CD4-positive, alpha-beta memory T cell (primary cell): ENCODE data around the gene PRPF40A. TPM values are rescaled to one million over a fixed set of nuclear protein-coding genes. Genes with fewer than 3 reads are reported as not detected.
A peak's percentile ranks its signal among the peaks of the same experiment; 100 is the strongest.
"Not testable (repeated sequence)": the region's sequence is repeated elsewhere in the genome, so short reads cannot be mapped to it uniquely, and the experiment has no call there.

Source experiments
- CTCF ChIA-PET: fragments of 350-600 bp; sonication (Branson Sonifier 250); formaldehyde crosslinking; loops from one replicate; lab custom pipeline; 2021; ENCODE audit warnings: inconsistent platforms; ENCODE audit not compliant: partially characterized antibody; lab: Charles Lee
- POLR2A ChIA-PET: fragments of 350-600 bp; sonication (Branson Sonifier 250); formaldehyde crosslinking; loops from one replicate; lab custom pipeline; 2021; ENCODE audit not compliant: partially characterized antibody; lab: Charles Lee
- DNase-seq, 5 donors: peaks; one replicate each; pipeline versions ENCODE4 v3.0.0 to v3.0.0-alpha.2; 2020 to 2022; ENCODE audit warnings: mixed read lengths in 1 of 5
- H3K27ac ChIP-seq: one replicate; pipeline ENCODE4 v1.7.0; 2013; ENCODE audit warnings: low read depth, low read length
- H3K27me3 ChIP-seq: 2 replicates; pipeline ENCODE4 v1.7.0; 2013; ENCODE audit warnings: mild to moderate bottlenecking, low read length, moderate library complexity; ENCODE audit not compliant: insufficient read depth
- H3K36me3 ChIP-seq: 2 replicates; pipeline ENCODE4 v1.7.0; 2013; ENCODE audit warnings: mild to moderate bottlenecking, low read length, moderate library complexity; ENCODE audit not compliant: insufficient read depth
- H3K4me1 ChIP-seq: 2 replicates; pipeline ENCODE4 v1.7.0; 2013; ENCODE audit warnings: mild to moderate bottlenecking, low read length, moderate library complexity; ENCODE audit not compliant: insufficient read depth
- H3K4me3 ChIP-seq, 2 donors: one replicate each; pipeline ENCODE4 v1.7.0; 2013; ENCODE audit warnings: low read length in 2 of 2, mild to moderate bottlenecking in 1 of 2
- H3K9me3 ChIP-seq, 2 donors: one replicate each; pipeline ENCODE4 v1.7.0; 2013; ENCODE audit warnings: low read length in 2 of 2, control low read depth in 1 of 2; ENCODE audit not compliant: control insufficient read depth in 1 of 2
- H3K27ac Mint-ChIP-seq, 7 donors: one replicate each; pipeline ENCODE4 v1.8.0; 2020 to 2021; ENCODE audit warnings: mixed read lengths in 7 of 7, mild to moderate bottlenecking in 6 of 7, inconsistent platforms in 3 of 7, moderate library complexity in 3 of 7
- H3K27me3 Mint-ChIP-seq, 2 donors: one replicate each; pipeline ENCODE4 v1.8.0; 2020 to 2021; ENCODE audit warnings: mixed read lengths in 2 of 2
- H3K36me3 Mint-ChIP-seq, 2 donors: one replicate each; pipeline ENCODE4 v1.8.0; 2020 to 2021; ENCODE audit warnings: mixed read lengths in 2 of 2, inconsistent platforms in 1 of 2, mild to moderate bottlenecking in 1 of 2
- H3K4me1 Mint-ChIP-seq, 4 donors: one replicate each; pipeline ENCODE4 v1.8.0; 2020 to 2021; ENCODE audit warnings: mixed read lengths in 4 of 4, mild to moderate bottlenecking in 1 of 4
- H3K4me3 Mint-ChIP-seq, 8 donors: one replicate each; pipeline ENCODE4 v1.8.0; 2020 to 2021; ENCODE audit warnings: mixed read lengths in 8 of 8, mild to moderate bottlenecking in 7 of 8, moderate library complexity in 6 of 8, inconsistent platforms in 3 of 8
- H3K9me3 Mint-ChIP-seq, 8 donors: one replicate each; pipeline ENCODE4 v1.8.0; 2020 to 2021; ENCODE audit warnings: mixed read lengths in 8 of 8, mild to moderate bottlenecking in 5 of 8, inconsistent platforms in 3 of 8, moderate library complexity in 1 of 8
- intact Hi-C: fragments of 100-400 bp; cut with micrococcal nuclease; formaldehyde crosslinking; loops from one replicate; pipeline ENCODE4 v1.15.1; 2023
- polyA plus RNA-seq, 2 donors: library from polyadenylated mRNA; unstranded; fragments of 300-500 nt; fragmentation: Illumina TruSeq; gene quantifications; one replicate each; pipeline ENCODE4 v1.2.3, GENCODE V29; 2021
- total RNA-seq, 2 experiments: library from RNA; stranded (reverse); gene quantifications; one replicate each; pipeline ENCODE4 v1.2.3, GENCODE V29; 2021

Gene PRPF40A
- total and polyA plus RNA-seq, 4 experiments from 2014 or later, result 70.5 to 129 (median 100) TPM

GRCh38 chr2:152755029-152755428 is 37.8 kb upstream of the PRPF40A start:
- H3K36me3 ChIP-seq, result no peaks in the 10 kb centered on the region

GRCh38 chr2:152747751-152748150 is 30.5 kb upstream of the PRPF40A start:
- H3K4me3 Mint-ChIP-seq, H3K9me3 Mint-ChIP-seq, H3K27ac ChIP-seq, H3K4me1 ChIP-seq, CTCF ChIA-PET, DNase-seq, H3K9me3 ChIP-seq, H3K27me3 Mint-ChIP-seq, intact Hi-C loops, H3K4me3 ChIP-seq, POLR2A ChIA-PET, H3K36me3 ChIP-seq, H3K27me3 ChIP-seq: not testable (repeated sequence)
- H3K27ac Mint-ChIP-seq, result peak overlapping the region in 2 of 7 donors; percentile 28 to 35
- H3K36me3 Mint-ChIP-seq, result peaks cover 21 to 39% of the 10 kb centered on the region in 2 donors
- H3K4me1 Mint-ChIP-seq, result peaks cover 5 to 10% (median 7%) of the 10 kb centered on the region in 4 donors

More at GRCh38 chr2:152755029-152755428, 37.8 kb upstream of the PRPF40A start:
- Mint-ChIP-seq H3K27ac (peak overlapping the region in 1 of 7 donors; percentile 56), H3K4me1 (peaks cover 0 to 5% (median under 1%) of the 10 kb centered on the region in 4 donors), H3K27me3 (no peaks in the 10 kb centered on the region), H3K36me3 (peaks cover 44 to 55% of the 10 kb centered on the region in 2 donors), H3K9me3 (no peaks in the 10 kb centered on the region), H3K4me3 (no peak overlapping the region)
- POLR2A ChIA-PET, result no interaction called here
- Histone ChIP-seq H3K27ac (no peak overlapping the region), H3K27me3 (no peaks in the 10 kb centered on the region), H3K4me3 (no peak overlapping the region), H3K4me1 (no peaks in the 10 kb centered on the region), H3K9me3 (no peaks in the 10 kb centered on the region)
- intact Hi-C loops, result no loop called here
- DNase-seq, result no peak
- CTCF ChIA-PET, result no interaction called here

- no peak overlapping the region for H3K27ac ChIP-seq
- H3K27me3 ChIP-seq, result no peaks in the 10 kb centered on the region
- peaks cover 16 to 27% of the 10 kb centered on the region in 2 donors for H3K36me3 Mint-ChIP-seq
- H3K4me3 ChIP-seq, result no peak overlapping the region
- H3K27ac Mint-ChIP-seq, result peak overlapping the region in 1 of 7 donors; percentile 25
- H3K4me3 Mint-ChIP-seq, result no peak overlapping the region
- H3K27me3 Mint-ChIP-seq, result no peaks in the 10 kb centered on the region
- no peaks in the 10 kb centered on the region for H3K9me3 ChIP-seq
- no peaks in the 10 kb centered on the region for H3K9me3 Mint-ChIP-seq
- intact Hi-C loops, result no loop called here
- DNase-seq, result no peak
- ChIA-PET POLR2A (interaction anchor here (2.0 kb wide), 1 partner anchor 26 kb away, joined by 7 read pairs; the partner anchor contains the start of gene PRPF40A), CTCF (interaction anchor here (0.7 to 2.7 kb wide), 13 partner anchors 12 to 1956 kb away, joined by 3 to 15 read pairs (median 5); partner anchors contain the start of gene ARL6IP6)
- H3K36me3 ChIP-seq, result no peaks in the 10 kb centered on the region
- peaks cover 3 to 11% (median 6%) of the 10 kb centered on the region in 4 donors for H3K4me1 Mint-ChIP-seq
- no peaks in the 10 kb centered on the region for H3K4me1 ChIP-seq
These were observed 25.7 kb upstream of the PRPF40A start for GRCh38 chr2:152743002-152743401.

GRCh38 chr2:152740743-152741328 is 23.6 kb upstream of the PRPF40A start:
- H3K27me3 Mint-ChIP-seq, result no peaks in the 10 kb centered on the region
- H3K4me1 Mint-ChIP-seq, result peaks cover 3 to 11% (median 6%) of the 10 kb centered on the region in 4 donors
- Histone ChIP-seq H3K4me3 (no peak overlapping the region), H3K27me3 (no peaks in the 10 kb centered on the region), H3K36me3 (peaks cover 9% of the 10 kb centered on the region), H3K9me3 (no peaks in the 10 kb centered on the region), H3K27ac (no peak overlapping the region), H3K4me1 (no peaks in the 10 kb centered on the region)
- DNase-seq, result peak in 4 of 5 donors; percentile 43 to 52 (median 50)
- intact Hi-C loops, result loop anchor here (1.0 kb wide), 3 partner anchors 565 to 737 kb away; partner anchors contain the start of gene RPRM
- CTCF ChIA-PET, result no interaction called here
- no peak overlapping the region for H3K4me3 Mint-ChIP-seq
- H3K9me3 Mint-ChIP-seq, result peaks cover 0 to 2% (median 0%) of the 10 kb centered on the region in 8 donors
- no peak overlapping the region for H3K27ac Mint-ChIP-seq
- peaks cover 30 to 33% of the 10 kb centered on the region in 2 donors for H3K36me3 Mint-ChIP-seq
- POLR2A ChIA-PET, result interaction anchor here (0.6 to 0.9 kb wide), 2 partner anchors 11 to 15 kb away, joined by 3 to 4 read pairs; no protein-coding TSS in a partner anchor

GRCh38 chr2:152739705-152740104 is 22.4 kb upstream of the PRPF40A start:
- Mint-ChIP-seq H3K36me3 (peaks cover 30% of the 10 kb centered on the region in 2 donors), H3K27ac (peak overlapping the region in 1 of 7 donors; percentile 77)
- H3K36me3 ChIP-seq, H3K4me1 ChIP-seq, POLR2A ChIA-PET, CTCF ChIA-PET, DNase-seq, H3K27me3 ChIP-seq, H3K9me3 ChIP-seq, H3K4me3 ChIP-seq, H3K9me3 Mint-ChIP-seq, H3K4me3 Mint-ChIP-seq, H3K27me3 Mint-ChIP-seq, H3K4me1 Mint-ChIP-seq, H3K27ac ChIP-seq: not testable (repeated sequence)
- intact Hi-C loops, result loop anchor here (1.0 kb wide), 3 partner anchors 563 to 739 kb away; partner anchors contain the start of gene RPRM

- ChIA-PET POLR2A (no interaction called here), CTCF (interaction anchor here (1.4 to 1.5 kb wide), 3 partner anchors 11 to 24 kb away, joined by 3 to 5 read pairs (median 3); no protein-coding TSS in a partner anchor)
- H3K9me3 Mint-ChIP-seq, result peaks cover 0 to 2% (median 0%) of the 10 kb centered on the region in 8 donors
- no peaks in the 10 kb centered on the region for H3K27me3 Mint-ChIP-seq
- no peak for DNase-seq
- no peak overlapping the region for H3K4me3 Mint-ChIP-seq
- Histone ChIP-seq H3K27me3 (no peaks in the 10 kb centered on the region), H3K4me1 (no peaks in the 10 kb centered on the region), H3K27ac (no peak overlapping the region), H3K4me3 (no peak overlapping the region), H3K9me3 (no peaks in the 10 kb centered on the region), H3K36me3 (peaks cover 9% of the 10 kb centered on the region)
- intact Hi-C loops, result no loop called here
- no peak overlapping the region for H3K27ac Mint-ChIP-seq
- H3K4me1 Mint-ChIP-seq, result peaks cover 4 to 6% (median 6%) of the 10 kb centered on the region in 4 donors
- H3K36me3 Mint-ChIP-seq, result peaks cover 30% of the 10 kb centered on the region in 2 donors
These were observed 21.2 kb upstream of the PRPF40A start for GRCh38 chr2:152738438-152738837.

- H3K4me3 Mint-ChIP-seq, H3K4me1 ChIP-seq, POLR2A ChIA-PET, H3K27me3 Mint-ChIP-seq, H3K9me3 Mint-ChIP-seq, H3K4me3 ChIP-seq, H3K4me1 Mint-ChIP-seq, H3K9me3 ChIP-seq, DNase-seq, intact Hi-C loops, H3K27me3 ChIP-seq, H3K27ac ChIP-seq, H3K36me3 ChIP-seq: not testable (repeated sequence)
- CTCF ChIA-PET, result interaction anchor here (0.6 to 1.5 kb wide), 3 partner anchors 10 to 23 kb away, joined by 3 to 5 read pairs (median 3); no protein-coding TSS in a partner anchor
- H3K36me3 Mint-ChIP-seq, result peaks cover 30% of the 10 kb centered on the region in 2 donors
- peak overlapping the region in 1 of 7 donors; percentile 46 for H3K27ac Mint-ChIP-seq
These were observed 20.2 kb upstream of the PRPF40A start for GRCh38 chr2:152737509-152737908.
